Thymus (tissue), 11 donors: ENCODE measurements around the gene NUCKS1. TPM values are rescaled to one million over a fixed set of nuclear protein-coding genes. Genes with fewer than 3 reads are reported as not detected.
"Not testable (repeated sequence)": the region's sequence is repeated elsewhere in the genome, so short reads cannot be mapped to it uniquely, and the experiment has no call there.

Experiments used
- DNase-seq, 9 donors: peaks; one replicate each; pipeline ENCODE4 v3.0.0-alpha.2; 2013; ENCODE audit warnings: low spot score in 9 of 9, low read depth in 6 of 9, missing footprints in 1 of 9
- H3K27ac ChIP-seq, 2 donors: one replicate each; pipeline ENCODE4 v1.5.1; 2013; ENCODE audit warnings: control low read depth in 1 of 2, low read depth in 1 of 2, low read length in 1 of 2, mild to moderate bottlenecking in 1 of 2, moderate library complexity in 1 of 2
- H3K27me3 ChIP-seq, 2 donors: one replicate each; pipeline ENCODE4 v1.5.1; 2013; ENCODE audit warnings: low read length in 1 of 2; ENCODE audit not compliant: control insufficient read depth in 2 of 2, insufficient read depth in 1 of 2
- H3K36me3 ChIP-seq, 2 donors: one replicate each; pipeline ENCODE4 v1.5.1; 2013; ENCODE audit warnings: low read length in 1 of 2, mild to moderate bottlenecking in 1 of 2, moderate library complexity in 1 of 2; ENCODE audit not compliant: control insufficient read depth in 2 of 2, insufficient read depth in 2 of 2
- H3K4me1 ChIP-seq, 2 donors: one replicate each; pipeline ENCODE4 v1.5.1; 2013; ENCODE audit warnings: low read length in 2 of 2; ENCODE audit not compliant: control insufficient read depth in 2 of 2, insufficient read depth in 2 of 2
- H3K4me3 ChIP-seq, 2 donors: one replicate each; pipeline ENCODE4 v1.5.1; 2013; ENCODE audit warnings: low read length in 2 of 2, control low read depth in 1 of 2, mild to moderate bottlenecking in 1 of 2
- H3K9me3 ChIP-seq, 2 donors: one replicate each; pipeline ENCODE4 v1.5.1; 2013; ENCODE audit warnings: low read length in 1 of 2, mild to moderate bottlenecking in 1 of 2; ENCODE audit not compliant: control insufficient read depth in 2 of 2, insufficient read depth in 1 of 2
- WGBS: extraction: QIAGEN DNeasy Blood & Tissue Kit; methylation state at CpG from one replicate; pipeline ENCODE4 v1.1.7; 2013; 5-methylcytosine and 5-hydroxymethylcytosine counted together
- polyA plus RNA-seq: library from polyadenylated mRNA; stranded (reverse); fragments of 200-250 nt; gene quantifications from one replicate; pipeline ENCODE4 v1.2.3, GENCODE V29; 2013
- total RNA-seq: library from RNA; stranded (reverse); fragments of 120-200 nt; gene quantifications from one replicate; pipeline ENCODE4 v1.2.4, GENCODE V29; 2013
- donor health status: healthy.

NUCKS1 gene
- total and polyA plus RNA-seq, 2 donors, result 71.8 to 149 TPM

GRCh38 chr1:205726619-205727125, 23.3 kb downstream of the NUCKS1 start:
- Histone ChIP-seq H3K36me3 (peaks cover 14 to 70% of the 10 kb centered on the region in 2 donors), H3K4me1 (no peaks in the 10 kb centered on the region), H3K4me3 (no peak overlapping the region), H3K27ac (no peak overlapping the region), H3K27me3 (no peaks in the 10 kb centered on the region), H3K9me3 (no peaks in the 10 kb centered on the region)
- WGBS, result 99% methylated on average over 4 of the region's 4 CpGs
- DNase-seq, result no peak

- DNase-seq, result no peak
- Histone ChIP-seq H3K27ac (no peak overlapping the region), H3K4me1 (no peaks in the 10 kb centered on the region), H3K27me3 (no peaks in the 10 kb centered on the region), H3K36me3 (peaks cover 14 to 79% of the 10 kb centered on the region in 2 donors), H3K9me3 (no peaks in the 10 kb centered on the region), H3K4me3 (no peak overlapping the region)
- 97% methylated on average over 1 of the region's 1 CpG for WGBS
Measured at GRCh38 chr1:205725514-205725913, 24.5 kb downstream of the NUCKS1 start.

- H3K9me3 ChIP-seq, DNase-seq, H3K27me3 ChIP-seq, H3K4me3 ChIP-seq, H3K4me1 ChIP-seq, H3K27ac ChIP-seq: not testable (repeated sequence)
- H3K36me3 ChIP-seq, result peaks cover 30 to 92% of the 10 kb centered on the region in 2 donors
- WGBS, result 98% methylated on average over 2 of the region's 2 CpGs
Measured at GRCh38 chr1:205720740-205721139, 29.2 kb downstream of the NUCKS1 start.

- Histone ChIP-seq H3K27me3 (no peaks in the 10 kb centered on the region), H3K4me1 (no peaks in the 10 kb centered on the region), H3K9me3 (no peaks in the 10 kb centered on the region), H3K4me3 (no peak overlapping the region), H3K27ac (no peak overlapping the region), H3K36me3 (peaks cover 36 to 92% of the 10 kb centered on the region in 2 donors)
- no peak for DNase-seq
Measured at GRCh38 chr1:205719762-205720161, 30.2 kb downstream of the NUCKS1 start.

- Histone ChIP-seq H3K4me3 (no peak overlapping the region), H3K27me3 (no peaks in the 10 kb centered on the region), H3K4me1 (no peaks in the 10 kb centered on the region), H3K27ac (no peak overlapping the region), H3K9me3 (no peaks in the 10 kb centered on the region), H3K36me3 (peaks cover 34 to 93% of the 10 kb centered on the region in 2 donors)
- no peak for DNase-seq
- whole genome bisulfite sequencing, result 95% methylated on average over 3 of the region's 3 CpGs
Measured at GRCh38 chr1:205719015-205719414, 31.0 kb downstream of the NUCKS1 start.

GRCh38 chr1:205716371-205717132, 33.4 kb downstream of the NUCKS1 start:
- H3K27ac ChIP-seq, result no peak overlapping the region
- H3K9me3 ChIP-seq, result no peaks in the 10 kb centered on the region
- H3K27me3 ChIP-seq, result no peaks in the 10 kb centered on the region
- no peak for DNase-seq
- no peaks in the 10 kb centered on the region for H3K4me1 ChIP-seq
- WGBS, result 96% methylated on average over 7 of the region's 7 CpGs
- H3K36me3 ChIP-seq, result peaks cover 26 to 70% of the 10 kb centered on the region in 2 donors
- no peak overlapping the region for H3K4me3 ChIP-seq

GRCh38 chr1:205715628-205716027, 34.4 kb downstream of the NUCKS1 start:
- no peaks in the 10 kb centered on the region for H3K9me3 ChIP-seq
- H3K4me1 ChIP-seq, result peaks cover 0 to 4% of the 10 kb centered on the region in 2 donors
- no peak for DNase-seq
- H3K36me3 ChIP-seq, result peaks cover 26 to 64% of the 10 kb centered on the region in 2 donors
- 89% methylated on average over 5 of the region's 5 CpGs for WGBS
- H3K27me3 ChIP-seq, result no peaks in the 10 kb centered on the region
- H3K27ac ChIP-seq, result no peak overlapping the region
- H3K4me3 ChIP-seq, result no peak overlapping the region

GRCh38 chr1:205714906-205715246, 35.1 kb downstream of the NUCKS1 start:
- H3K9me3 ChIP-seq, result no peaks in the 10 kb centered on the region
- H3K4me1 ChIP-seq, result peaks cover 0 to 4% of the 10 kb centered on the region in 2 donors
- DNase-seq, result no peak
- peaks cover 21 to 57% of the 10 kb centered on the region in 2 donors for H3K36me3 ChIP-seq
- WGBS, result 98% methylated on average over 4 of the region's 4 CpGs
- no peaks in the 10 kb centered on the region for H3K27me3 ChIP-seq
- no peak overlapping the region for H3K4me3 ChIP-seq
- no peak overlapping the region for H3K27ac ChIP-seq

GRCh38 chr1:205714190-205714905, 35.6 kb downstream of the NUCKS1 start:
- peaks cover 21 to 52% of the 10 kb centered on the region in 2 donors for H3K36me3 ChIP-seq
- no peaks in the 10 kb centered on the region for H3K9me3 ChIP-seq
- WGBS, result 94% methylated on average over 5 of the region's 5 CpGs
- no peak overlapping the region for H3K27ac ChIP-seq
- H3K4me1 ChIP-seq, result peaks cover 0 to 4% of the 10 kb centered on the region in 2 donors
- DNase-seq, result no peak
- H3K27me3 ChIP-seq, result no peaks in the 10 kb centered on the region
- H3K4me3 ChIP-seq, result no peak overlapping the region
